Measurements from ENCODE around the gene HMCN2. TPM values are rescaled to one million over a fixed set of nuclear protein-coding genes. Genes with fewer than 3 reads are reported as not detected.

Gene HMCN2
- polyA plus RNA-seq, 2 of the 4 experiments (the other 2 are of a cell fraction): 0.01 TPM; not detected in 1

- no peak for DNase-seq (ENCODE audit: low read depth in 1 of 2, low spot score in 1 of 2)
- ChIA-PET POLR2A (no interaction called here), CTCF (interaction anchor here (1.0 to 1.3 kb wide), 2 partner anchors 19 to 35 kb away, joined by 3 read pairs; no protein-coding TSS in a partner anchor)
- H3K27ac ChIP-seq: no peak overlapping the region
- 90% methylated on average over 5 of the region's 5 CpGs for WGBS (ENCODE audit: missing lambda C conversion rate)
- no peaks in the 10 kb centered on the region for H3K9me3 ChIP-seq
- no peak overlapping the region for H3K4me3 ChIP-seq
- H3K4me1 ChIP-seq: no peaks in the 10 kb centered on the region
- TF ChIP-seq ZNF302 (CRISPR knock-in tag; IDR thresholded peaks at IDR 0.05): no peak
- TF ChIP-seq PBX3 (IDR thresholded peaks at IDR 0.05): no peak
- no peak for TF ChIP-seq TFCP2L1 (CRISPR knock-in tag; IDR thresholded peaks at IDR 0.05)
- TF ChIP-seq RARB (CRISPR knock-in tag; IDR thresholded peaks at IDR 0.05): no peak
- no peak for TF ChIP-seq CEBPB (IDR thresholded peaks at IDR 0.05)
- no peak for TF ChIP-seq ZC3H11A (IDR thresholded peaks at IDR 0.05)
- no peak for TF ChIP-seq JUN (IDR thresholded peaks at IDR 0.05)
- TF ChIP-seq GATA3 (IDR thresholded peaks at IDR 0.05; ENCODE audit: borderline replicate concordance): no peak
- TF ChIP-seq HDAC2 (IDR thresholded peaks at IDR 0.05): no peak
- no peak for TF ChIP-seq JUNB (IDR thresholded peaks at IDR 0.05)
- TF ChIP-seq ZSCAN20 (CRISPR knock-in tag; IDR thresholded peaks at IDR 0.05): no peak
- TF ChIP-seq HOXA7 (CRISPR knock-in tag; IDR thresholded peaks at IDR 0.05): no peak
- TF ChIP-seq KDM5A (IDR thresholded peaks at IDR 0.05): no peak
- no peak for TF ChIP-seq HEYL (CRISPR knock-in tag; IDR thresholded peaks at IDR 0.05)
- no peak for TF ChIP-seq ELK1 (IDR thresholded peaks at IDR 0.05; ENCODE audit: low read depth, low read length)
- no peak for TF ChIP-seq TP53 (CRISPR knock-in tag; IDR thresholded peaks at IDR 0.05)
- TF ChIP-seq EHMT2 (IDR thresholded peaks at IDR 0.05; ENCODE audit: low read depth): no peak
- TF ChIP-seq RAD21 (conservative IDR thresholded peaks at IDR 0.05 in 1 of 2, IDR thresholded peaks at IDR 0.05 in 1 of 2): no peak
- TF ChIP-seq CBX2 (IDR thresholded peaks at IDR 0.05; ENCODE audit: borderline replicate concordance, low read depth): no peak
- no peak overlapping the region for H3K4me2 ChIP-seq
- no peak for ATAC-seq
- FAIRE-seq: no peak
These were observed 42.0 kb downstream of the HMCN2 start for GRCh38 chr9:130307667-130307943.

- Histone ChIP-seq H3K4me1 (no peaks in the 10 kb centered on the region), H3K4me3 (no peak overlapping the region), H3K9me3 (no peaks in the 10 kb centered on the region), H3K27ac (no peak overlapping the region), H3K4me2 (no peak overlapping the region)
- TF ChIP-seq CBX2 (IDR thresholded peaks at IDR 0.05; ENCODE audit: borderline replicate concordance, low read depth) (no peak), JUN (IDR thresholded peaks at IDR 0.05) (no peak), EP300 (IDR thresholded peaks at IDR 0.05) (no peak)
- 46% methylated on average over 14 of the region's 14 CpGs for WGBS (ENCODE audit: missing lambda C conversion rate)
- ATAC-seq: no peak
- POLR2A ChIA-PET: no interaction called here
- no peak for FAIRE-seq
- no peak for DNase-seq (ENCODE audit: low read depth in 1 of 2, low spot score in 1 of 2)
- CTCF ChIA-PET: interaction anchor here (1.1 to 1.3 kb wide), 3 partner anchors 9 to 24 kb away, joined by 3 to 4 read pairs (median 3); no protein-coding TSS in a partner anchor
These were observed 42.6 kb downstream of the HMCN2 start for GRCh38 chr9:130308081-130308571.

GRCh38 chr9:130309689-130310455 lies 44.3 kb downstream of the HMCN2 start:
- 77% methylated on average over 12 of the region's 13 CpGs for WGBS (ENCODE audit: missing lambda C conversion rate)
- ATAC-seq: no peak
- TF ChIP-seq EHF (CRISPR knock-in tag; IDR thresholded peaks at IDR 0.05): no peak
- no peak for TF ChIP-seq SREBF2 (IDR thresholded peaks at IDR 0.05)
- ChIA-PET CTCF (interaction anchor here (1.1 to 2.0 kb wide), 3 partner anchors 9 to 34 kb away, joined by 3 to 8 read pairs (median 4); no protein-coding TSS in a partner anchor), POLR2A (no interaction called here)
- no peak for FAIRE-seq
- Histone ChIP-seq H3K9me3 (no peaks in the 10 kb centered on the region), H3K27ac (no peak overlapping the region), H3K4me2 (no peak overlapping the region), H3K4me3 (no peak overlapping the region), H3K4me1 (no peaks in the 10 kb centered on the region)
- DNase-seq (ENCODE audit: low read depth in 1 of 2, low spot score in 1 of 2): no peak
